HepG2 (cell line): Measurements from ENCODE around the gene BCL2. TPM values are rescaled to one million over a fixed set of nuclear protein-coding genes. Genes with fewer than 3 reads are reported as not detected.

Source experiments
- KLF12 ChIP-seq: sonication (generic); formaldehyde crosslinking; IDR thresholded peaks from 2 replicates; pipeline ENCODE4 v1.4.0; 2020; ENCODE audit warnings: missing genetic modification reagents, borderline replicate concordance
- MAFG ChIP-seq: sonication (generic); formaldehyde crosslinking; IDR thresholded peaks from 2 replicates; pipeline ENCODE4 v1.5.1; 2020; ENCODE audit warnings: mild to moderate bottlenecking, missing genetic modification reagents
- PCBP2 ChIP-seq: fragments of 200-400 bp; formaldehyde crosslinking; optimal IDR thresholded peaks from 2 replicates; pipeline ENCODE3; 2018; ENCODE audit warnings: low read length, low read depth; ENCODE audit not compliant: poor library complexity, severe bottlenecking
- TCF7 ChIP-seq: sonication (generic); IDR thresholded peaks from 2 replicates; pipeline ENCODE4 v1.6.1; 2016; ENCODE audit warnings: antibody characterized with exemption, low read depth
- ZNF17 ChIP-seq: sonication (generic); formaldehyde crosslinking; IDR thresholded peaks from 2 replicates; pipeline ENCODE4 v1.5.0; 2020; ENCODE audit warnings: mild to moderate bottlenecking, missing genetic modification reagents
- ZNF224 ChIP-seq: sonication (generic); formaldehyde crosslinking; IDR thresholded peaks from 2 replicates; pipeline ENCODE4 v1.5.0; 2020; ENCODE audit warnings: mild to moderate bottlenecking, missing genetic modification reagents
- ZNF274 ChIP-seq: sonication (generic); formaldehyde crosslinking; IDR thresholded peaks from 2 replicates; pipeline ENCODE4 v1.5.1; 2020; ENCODE audit warnings: mild to moderate bottlenecking, missing genetic modification reagents
- ZNF766 ChIP-seq: sonication (generic); formaldehyde crosslinking; IDR thresholded peaks from 2 replicates; pipeline ENCODE4 v1.5.0; 2020; ENCODE audit warnings: missing genetic modification reagents, borderline replicate concordance
- polyA plus RNA-seq, 8 experiments: library from polyadenylated mRNA; depleted of rRNA in 3 of 8; stranded (reverse) in 7 of 8; unstranded in 1 of 8; fragments of >200 nt; fragmentation: Illumina TruSeq in 4 of 8; extraction: Trizol in 4 of 8; gene quantifications; 2 replicates each; pipeline versions ENCODE4 v1.2.1 to v1.2.3, GENCODE V29; 2011 to 2016; ENCODE audit warnings: low read depth in 4 of 8, missing spikeins in 1 of 8, mixed read lengths in 1 of 8; ENCODE audit not compliant: insufficient read depth in 1 of 8
- total RNA-seq, 5 experiments: library from RNA; depleted of rRNA; stranded (reverse); fragments of >200 nt; fragmentation: Illumina TruSeq; extraction: Trizol; gene quantifications; 2 replicates each; pipeline ENCODE4 v1.2.3, GENCODE V29; 2016; ENCODE audit warnings: low read depth in 1 of 5
- TF ChIP-seq, protein P1 (sequence below): sonication (generic); formaldehyde crosslinking; IDR thresholded peaks from 2 replicates; pipeline ENCODE4 v1.4.0; 2020; ENCODE audit warnings: mild to moderate bottlenecking, missing genetic modification reagents
- TF ChIP-seq, protein P2 (sequence below): sonication (generic); formaldehyde crosslinking; IDR thresholded peaks from 2 replicates; pipeline ENCODE4 v1.5.0; 2020; ENCODE audit warnings: missing genetic modification reagents
- TF ChIP-seq, protein P3 (sequence below): sonication (generic); formaldehyde crosslinking; IDR thresholded peaks from 2 replicates; pipeline ENCODE4 v1.8.0; 2022; ENCODE audit warnings: missing genetic modification reagents, mild to moderate bottlenecking, moderate library complexity, borderline replicate concordance
- TF ChIP-seq, protein P4 (sequence below), 2 experiments: sonication (generic) in 1 of 2; formaldehyde crosslinking in 1 of 2; IDR thresholded peaks; 2 replicates each; pipeline versions ENCODE4 v1.4.0 to v1.6.1; 2018 to 2020; ENCODE audit warnings: missing genetic modification reagents in 2 of 2, borderline replicate concordance in 1 of 2, low read depth in 1 of 2, mild to moderate bottlenecking in 1 of 2, missing biosample characterization in 1 of 2
- TF ChIP-seq, protein P5 (sequence below): sonication (generic); formaldehyde crosslinking; IDR thresholded peaks from 2 replicates; pipeline ENCODE4 v1.5.1; 2020; ENCODE audit warnings: mild to moderate bottlenecking, missing genetic modification reagents, borderline replicate concordance
- TF ChIP-seq, protein P6 (sequence below), 2 experiments: fragments of 450-650 bp in 1 of 2; sonication (generic) in 1 of 2; formaldehyde crosslinking; IDR thresholded peaks; 2 replicates each; pipeline versions ENCODE4 v1.5.0 to v1.8.0; 2020 to 2022; ENCODE audit warnings: mild to moderate bottlenecking in 1 of 2, missing genetic modification reagents in 1 of 2

The BCL2 gene
- total and polyA plus RNA-seq, 2 of the 13 experiments (the other 11 are each of a cell fraction or from before 2014, with no cell fraction given) = 0.07 to 0.53 TPM

DNA sequence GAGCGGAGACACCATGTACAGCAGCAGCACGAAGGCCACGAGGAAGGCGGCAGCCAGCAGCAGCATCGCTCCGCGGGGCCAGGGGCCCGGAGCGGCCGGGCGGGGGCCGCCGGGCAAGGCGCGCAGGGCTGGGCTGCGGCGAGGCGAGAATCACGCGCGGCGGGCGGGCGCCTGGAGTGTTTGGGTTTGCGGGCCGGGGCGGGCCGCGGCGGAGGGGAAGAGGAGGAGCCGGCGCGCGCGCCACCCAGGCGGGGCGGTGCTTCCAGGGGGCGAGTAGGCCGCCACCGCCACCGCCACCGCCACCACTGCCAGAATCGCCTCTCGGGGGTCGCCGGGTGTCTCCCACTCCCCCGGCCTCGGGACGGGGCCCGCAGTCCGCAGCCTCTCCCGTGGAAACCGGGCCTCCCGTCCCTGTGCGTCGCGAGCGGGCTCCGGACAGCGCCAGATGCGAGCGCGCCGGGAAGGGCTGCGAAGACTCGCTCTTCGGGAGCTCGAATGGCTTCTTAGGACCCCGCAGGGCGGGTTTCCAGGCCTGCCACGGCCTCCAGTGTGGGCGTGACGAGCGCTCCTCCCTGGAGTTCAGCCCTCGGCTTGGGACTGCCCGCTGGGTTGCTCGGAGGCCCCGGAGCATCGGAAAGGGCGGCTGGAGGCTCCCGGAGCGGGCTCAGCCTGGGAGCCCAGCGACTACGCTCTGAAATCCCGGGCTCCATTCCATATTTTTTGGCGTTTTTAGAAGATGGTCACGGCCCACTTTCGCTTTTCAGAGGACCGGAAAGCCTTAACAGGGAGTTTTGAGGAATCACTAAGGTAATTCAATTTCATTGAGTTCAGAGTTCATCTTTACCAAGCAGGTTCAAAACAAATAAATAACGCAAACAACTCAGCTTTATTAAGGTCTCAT, 47.7 kb upstream of the BCL2 start, which contains the start of gene KDSR (continued):
- TF ChIP-seq, protein P1, sequence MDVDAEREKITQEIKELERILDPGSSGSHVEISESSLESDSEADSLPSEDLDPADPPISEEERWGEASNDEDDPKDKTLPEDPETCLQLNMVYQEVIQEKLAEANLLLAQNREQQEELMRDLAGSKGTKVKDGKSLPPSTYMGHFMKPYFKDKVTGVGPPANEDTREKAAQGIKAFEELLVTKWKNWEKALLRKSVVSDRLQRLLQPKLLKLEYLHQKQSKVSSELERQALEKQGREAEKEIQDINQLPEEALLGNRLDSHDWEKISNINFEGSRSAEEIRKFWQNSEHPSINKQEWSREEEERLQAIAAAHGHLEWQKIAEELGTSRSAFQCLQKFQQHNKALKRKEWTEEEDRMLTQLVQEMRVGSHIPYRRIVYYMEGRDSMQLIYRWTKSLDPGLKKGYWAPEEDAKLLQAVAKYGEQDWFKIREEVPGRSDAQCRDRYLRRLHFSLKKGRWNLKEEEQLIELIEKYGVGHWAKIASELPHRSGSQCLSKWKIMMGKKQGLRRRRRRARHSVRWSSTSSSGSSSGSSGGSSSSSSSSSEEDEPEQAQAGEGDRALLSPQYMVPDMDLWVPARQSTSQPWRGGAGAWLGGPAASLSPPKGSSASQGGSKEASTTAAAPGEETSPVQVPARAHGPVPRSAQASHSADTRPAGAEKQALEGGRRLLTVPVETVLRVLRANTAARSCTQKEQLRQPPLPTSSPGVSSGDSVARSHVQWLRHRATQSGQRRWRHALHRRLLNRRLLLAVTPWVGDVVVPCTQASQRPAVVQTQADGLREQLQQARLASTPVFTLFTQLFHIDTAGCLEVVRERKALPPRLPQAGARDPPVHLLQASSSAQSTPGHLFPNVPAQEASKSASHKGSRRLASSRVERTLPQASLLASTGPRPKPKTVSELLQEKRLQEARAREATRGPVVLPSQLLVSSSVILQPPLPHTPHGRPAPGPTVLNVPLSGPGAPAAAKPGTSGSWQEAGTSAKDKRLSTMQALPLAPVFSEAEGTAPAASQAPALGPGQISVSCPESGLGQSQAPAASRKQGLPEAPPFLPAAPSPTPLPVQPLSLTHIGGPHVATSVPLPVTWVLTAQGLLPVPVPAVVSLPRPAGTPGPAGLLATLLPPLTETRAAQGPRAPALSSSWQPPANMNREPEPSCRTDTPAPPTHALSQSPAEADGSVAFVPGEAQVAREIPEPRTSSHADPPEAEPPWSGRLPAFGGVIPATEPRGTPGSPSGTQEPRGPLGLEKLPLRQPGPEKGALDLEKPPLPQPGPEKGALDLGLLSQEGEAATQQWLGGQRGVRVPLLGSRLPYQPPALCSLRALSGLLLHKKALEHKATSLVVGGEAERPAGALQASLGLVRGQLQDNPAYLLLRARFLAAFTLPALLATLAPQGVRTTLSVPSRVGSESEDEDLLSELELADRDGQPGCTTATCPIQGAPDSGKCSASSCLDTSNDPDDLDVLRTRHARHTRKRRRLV (CRISPR knock-in tag) = peak; percentile 54; the same call in 1 of the 2 replicates
- TF ChIP-seq, protein P2, sequence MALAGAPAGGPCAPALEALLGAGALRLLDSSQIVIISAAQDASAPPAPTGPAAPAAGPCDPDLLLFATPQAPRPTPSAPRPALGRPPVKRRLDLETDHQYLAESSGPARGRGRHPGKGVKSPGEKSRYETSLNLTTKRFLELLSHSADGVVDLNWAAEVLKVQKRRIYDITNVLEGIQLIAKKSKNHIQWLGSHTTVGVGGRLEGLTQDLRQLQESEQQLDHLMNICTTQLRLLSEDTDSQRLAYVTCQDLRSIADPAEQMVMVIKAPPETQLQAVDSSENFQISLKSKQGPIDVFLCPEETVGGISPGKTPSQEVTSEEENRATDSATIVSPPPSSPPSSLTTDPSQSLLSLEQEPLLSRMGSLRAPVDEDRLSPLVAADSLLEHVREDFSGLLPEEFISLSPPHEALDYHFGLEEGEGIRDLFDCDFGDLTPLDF (CRISPR knock-in tag) = peak; percentile 66
- TF ChIP-seq, protein P3, sequence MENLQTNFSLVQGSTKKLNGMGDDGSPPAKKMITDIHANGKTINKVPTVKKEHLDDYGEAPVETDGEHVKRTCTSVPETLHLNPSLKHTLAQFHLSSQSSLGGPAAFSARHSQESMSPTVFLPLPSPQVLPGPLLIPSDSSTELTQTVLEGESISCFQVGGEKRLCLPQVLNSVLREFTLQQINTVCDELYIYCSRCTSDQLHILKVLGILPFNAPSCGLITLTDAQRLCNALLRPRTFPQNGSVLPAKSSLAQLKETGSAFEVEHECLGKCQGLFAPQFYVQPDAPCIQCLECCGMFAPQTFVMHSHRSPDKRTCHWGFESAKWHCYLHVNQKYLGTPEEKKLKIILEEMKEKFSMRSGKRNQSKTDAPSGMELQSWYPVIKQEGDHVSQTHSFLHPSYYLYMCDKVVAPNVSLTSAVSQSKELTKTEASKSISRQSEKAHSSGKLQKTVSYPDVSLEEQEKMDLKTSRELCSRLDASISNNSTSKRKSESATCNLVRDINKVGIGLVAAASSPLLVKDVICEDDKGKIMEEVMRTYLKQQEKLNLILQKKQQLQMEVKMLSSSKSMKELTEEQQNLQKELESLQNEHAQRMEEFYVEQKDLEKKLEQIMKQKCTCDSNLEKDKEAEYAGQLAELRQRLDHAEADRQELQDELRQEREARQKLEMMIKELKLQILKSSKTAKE (CRISPR knock-in tag) = no peak
- TF ChIP-seq ZNF766 (CRISPR knock-in tag) (no peak), PCBP2 (no peak), KLF12 (peak; percentile 93), ZNF17 (CRISPR knock-in tag) (no peak), TCF7 (no peak), ZNF274 (peak; percentile 83), MAFG (CRISPR knock-in tag) (no peak), ZNF224 (CRISPR knock-in tag) (no peak)
- TF ChIP-seq, protein P4, sequence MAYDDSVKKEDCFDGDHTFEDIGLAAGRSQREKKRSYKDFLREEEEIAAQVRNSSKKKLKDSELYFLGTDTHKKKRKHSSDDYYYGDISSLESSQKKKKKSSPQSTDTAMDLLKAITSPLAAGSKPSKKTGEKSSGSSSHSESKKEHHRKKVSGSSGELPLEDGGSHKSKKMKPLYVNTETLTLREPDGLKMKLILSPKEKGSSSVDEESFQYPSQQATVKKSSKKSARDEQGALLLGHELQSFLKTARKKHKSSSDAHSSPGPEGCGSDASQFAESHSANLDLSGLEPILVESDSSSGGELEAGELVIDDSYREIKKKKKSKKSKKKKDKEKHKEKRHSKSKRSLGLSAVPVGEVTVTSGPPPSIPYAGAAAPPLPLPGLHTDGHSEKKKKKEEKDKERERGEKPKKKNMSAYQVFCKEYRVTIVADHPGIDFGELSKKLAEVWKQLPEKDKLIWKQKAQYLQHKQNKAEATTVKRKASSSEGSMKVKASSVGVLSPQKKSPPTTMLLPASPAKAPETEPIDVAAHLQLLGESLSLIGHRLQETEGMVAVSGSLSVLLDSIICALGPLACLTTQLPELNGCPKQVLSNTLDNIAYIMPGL (CRISPR knock-in tag; IDR thresholded peaks at IDR 0.05; ENCODE audit: borderline replicate concordance in 1 of 2, low read depth in 1 of 2) = peak; percentile 63 to 83; a peak in 2 of 4 replicates
- TF ChIP-seq, protein P5, sequence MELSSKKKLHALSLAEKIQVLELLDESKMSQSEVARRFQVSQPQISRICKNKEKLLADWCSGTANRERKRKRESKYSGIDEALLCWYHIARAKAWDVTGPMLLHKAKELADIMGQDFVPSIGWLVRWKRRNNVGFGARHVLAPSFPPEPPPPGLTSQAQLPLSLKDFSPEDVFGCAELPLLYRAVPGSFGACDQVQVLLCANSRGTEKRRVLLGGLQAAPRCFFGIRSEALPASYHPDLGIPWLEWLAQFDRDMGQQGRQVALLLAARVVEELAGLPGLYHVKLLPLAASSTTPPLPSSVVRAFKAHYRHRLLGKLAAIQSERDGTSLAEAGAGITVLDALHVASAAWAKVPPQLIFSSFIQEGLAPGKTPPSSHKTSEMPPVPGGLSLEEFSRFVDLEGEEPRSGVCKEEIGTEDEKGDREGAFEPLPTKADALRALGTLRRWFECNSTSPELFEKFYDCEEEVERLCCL (CRISPR knock-in tag) = no peak
- TF ChIP-seq, protein P6, sequence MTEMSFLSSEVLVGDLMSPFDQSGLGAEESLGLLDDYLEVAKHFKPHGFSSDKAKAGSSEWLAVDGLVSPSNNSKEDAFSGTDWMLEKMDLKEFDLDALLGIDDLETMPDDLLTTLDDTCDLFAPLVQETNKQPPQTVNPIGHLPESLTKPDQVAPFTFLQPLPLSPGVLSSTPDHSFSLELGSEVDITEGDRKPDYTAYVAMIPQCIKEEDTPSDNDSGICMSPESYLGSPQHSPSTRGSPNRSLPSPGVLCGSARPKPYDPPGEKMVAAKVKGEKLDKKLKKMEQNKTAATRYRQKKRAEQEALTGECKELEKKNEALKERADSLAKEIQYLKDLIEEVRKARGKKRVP (CRISPR knock-in tag; IDR thresholded peaks at IDR 0.05) = peak in 1 of 2 experiments; percentile 57; a peak in 2 of 4 replicates
